RWPE2 (cell line): Measurements from ENCODE around the gene LRRC7.
"Not testable (repeated sequence)": the region's sequence is repeated elsewhere in the genome, so short reads cannot be mapped to it uniquely, and the experiment has no call there.

ENCODE experiments used
- ATAC-seq: fragments of 200-7000 bp; cut with Tn5 transposase; 3 replicates; pipeline ENCODE4 v1.9.1; 2021; ENCODE audit warnings: low read depth
- DNase-seq: peaks from one replicate; pipeline ENCODE4 v3.0.0-alpha.2; 2020; ENCODE audit warnings: low spot score
- H3K27ac ChIP-seq: fragments of 450-650 bp; 2 replicates; pipeline ENCODE4 v1.5.1; 2017; ENCODE audit warnings: mild to moderate bottlenecking; ENCODE audit not compliant: poor library complexity, severe bottlenecking
- H3K27me3 ChIP-seq: fragments of 250-450 bp; sonication (Bioruptor Pico); 2 replicates; pipeline ENCODE4 v1.5.1; 2021; ENCODE audit warnings: mild to moderate bottlenecking, moderate library complexity; ENCODE audit not compliant: insufficient read depth, poor library complexity, severe bottlenecking
- H3K36me3 ChIP-seq: fragments of 250-450 bp; sonication (Bioruptor Pico); 2 replicates; pipeline ENCODE4 v1.5.1; 2020; ENCODE audit warnings: low read depth, mild to moderate bottlenecking, moderate library complexity
- H3K4me1 ChIP-seq: fragments of 250-450 bp; sonication (Bioruptor Pico); 2 replicates; pipeline ENCODE4 v1.5.1; 2021; ENCODE audit warnings: mild to moderate bottlenecking, moderate library complexity; ENCODE audit not compliant: insufficient read depth, poor library complexity, severe bottlenecking
- H3K4me3 ChIP-seq: fragments of 250-450 bp; sonication (Bioruptor Pico); 2 replicates; pipeline ENCODE4 v1.5.1; 2021; ENCODE audit warnings: mild to moderate bottlenecking, moderate library complexity; ENCODE audit not compliant: severe bottlenecking
- H3K9me3 ChIP-seq: fragments of 250-450 bp; sonication (Bioruptor Pico); 2 replicates; pipeline ENCODE4 v1.5.1; 2021; ENCODE audit warnings: mild to moderate bottlenecking, moderate library complexity; ENCODE audit not compliant: severe bottlenecking
- TF ChIP-seq, protein P1 (sequence below): fragments of 450-650 bp; IDR thresholded peaks from one replicate; pipeline ENCODE4 v1.5.1; 2017; ENCODE audit warnings: mild to moderate bottlenecking, moderate library complexity; ENCODE audit not compliant: poor library complexity, severe bottlenecking

Gene LRRC7

DNA sequence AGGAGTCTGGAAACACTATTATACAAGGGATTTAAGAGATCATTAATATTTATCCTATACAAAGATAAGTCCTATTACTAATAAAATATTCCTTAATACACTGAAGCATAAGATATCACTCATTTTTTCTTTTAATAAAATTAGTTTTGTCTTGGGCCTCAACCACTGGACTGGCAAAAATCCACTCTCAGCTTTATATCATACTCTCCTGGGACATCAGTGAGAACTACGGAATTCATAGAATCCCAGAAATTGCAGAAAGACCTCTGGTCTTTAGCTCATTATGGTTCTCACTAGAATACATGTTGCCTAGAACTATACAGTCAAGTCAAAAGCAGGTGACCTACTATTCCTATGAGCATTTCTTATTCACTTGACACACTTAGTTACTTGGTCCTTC, 352.7 kb downstream of the LRRC7 start:
- DNase-seq = no peak
- Histone ChIP-seq H3K27me3 (no peaks in the 10 kb centered on the region), H3K27ac (no peak overlapping the region), H3K36me3 (no peaks in the 10 kb centered on the region), H3K9me3 (no peaks in the 10 kb centered on the region), H3K4me1 (no peaks in the 10 kb centered on the region), H3K4me3 (no peak overlapping the region)
- no peak for ATAC-seq
- TF ChIP-seq, protein P1, sequence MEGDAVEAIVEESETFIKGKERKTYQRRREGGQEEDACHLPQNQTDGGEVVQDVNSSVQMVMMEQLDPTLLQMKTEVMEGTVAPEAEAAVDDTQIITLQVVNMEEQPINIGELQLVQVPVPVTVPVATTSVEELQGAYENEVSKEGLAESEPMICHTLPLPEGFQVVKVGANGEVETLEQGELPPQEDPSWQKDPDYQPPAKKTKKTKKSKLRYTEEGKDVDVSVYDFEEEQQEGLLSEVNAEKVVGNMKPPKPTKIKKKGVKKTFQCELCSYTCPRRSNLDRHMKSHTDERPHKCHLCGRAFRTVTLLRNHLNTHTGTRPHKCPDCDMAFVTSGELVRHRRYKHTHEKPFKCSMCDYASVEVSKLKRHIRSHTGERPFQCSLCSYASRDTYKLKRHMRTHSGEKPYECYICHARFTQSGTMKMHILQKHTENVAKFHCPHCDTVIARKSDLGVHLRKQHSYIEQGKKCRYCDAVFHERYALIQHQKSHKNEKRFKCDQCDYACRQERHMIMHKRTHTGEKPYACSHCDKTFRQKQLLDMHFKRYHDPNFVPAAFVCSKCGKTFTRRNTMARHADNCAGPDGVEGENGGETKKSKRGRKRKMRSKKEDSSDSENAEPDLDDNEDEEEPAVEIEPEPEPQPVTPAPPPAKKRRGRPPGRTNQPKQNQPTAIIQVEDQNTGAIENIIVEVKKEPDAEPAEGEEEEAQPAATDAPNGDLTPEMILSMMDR = no peak

DNA sequence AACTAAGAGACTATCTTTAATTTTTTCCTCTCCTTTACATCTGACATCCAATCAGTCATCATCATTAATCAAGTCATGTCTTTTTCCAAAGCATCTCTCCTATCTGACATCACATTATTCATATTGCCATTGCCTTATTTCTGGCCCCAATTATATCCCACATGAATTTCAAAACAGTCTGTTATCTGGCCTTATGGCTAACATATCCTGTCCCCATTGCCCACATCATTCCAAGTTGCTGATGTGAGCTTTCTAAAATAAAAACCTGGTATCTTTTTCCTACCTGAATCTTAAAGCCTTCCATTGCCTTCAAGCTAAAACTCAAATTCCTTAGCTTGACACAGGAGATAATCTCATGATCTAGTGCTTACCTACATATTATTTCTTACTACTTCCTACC, 353.8 kb downstream of the LRRC7 start:
- no peak overlapping the region for H3K27ac ChIP-seq
- DNase-seq (no peak), ATAC-seq (no peak)
- no peaks in the 10 kb centered on the region for H3K9me3 ChIP-seq
- H3K36me3 ChIP-seq = no peaks in the 10 kb centered on the region
- no peak overlapping the region for H3K4me3 ChIP-seq
- H3K27me3 ChIP-seq = no peaks in the 10 kb centered on the region
- TF ChIP-seq, protein P1 = no peak
- no peaks in the 10 kb centered on the region for H3K4me1 ChIP-seq

DNA sequence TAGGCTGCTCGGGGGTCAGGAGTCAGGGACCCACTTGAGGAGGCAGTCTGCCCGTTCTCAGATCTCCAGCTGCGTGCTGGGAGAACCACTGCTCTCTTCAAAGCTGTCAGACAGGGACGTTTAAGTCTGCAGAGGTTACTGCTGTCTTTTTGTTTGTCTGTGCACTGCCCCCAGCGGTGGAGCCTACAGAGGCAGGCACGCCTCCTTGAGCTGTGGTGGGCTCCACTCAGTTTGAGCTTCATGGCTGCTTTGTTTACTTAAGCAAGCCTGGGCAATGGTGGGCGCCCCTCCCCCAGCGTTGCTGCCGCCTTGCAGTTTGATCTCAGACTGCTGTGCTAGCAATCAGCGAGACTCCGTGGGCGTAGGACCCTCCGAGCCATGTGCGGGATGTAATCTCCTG, 360.5 kb downstream of the LRRC7 start:
- DNase-seq, ATAC-seq, H3K4me1 ChIP-seq, H3K4me3 ChIP-seq, H3K27ac ChIP-seq, H3K36me3 ChIP-seq, H3K27me3 ChIP-seq, H3K9me3 ChIP-seq: not testable (repeated sequence)

DNA sequence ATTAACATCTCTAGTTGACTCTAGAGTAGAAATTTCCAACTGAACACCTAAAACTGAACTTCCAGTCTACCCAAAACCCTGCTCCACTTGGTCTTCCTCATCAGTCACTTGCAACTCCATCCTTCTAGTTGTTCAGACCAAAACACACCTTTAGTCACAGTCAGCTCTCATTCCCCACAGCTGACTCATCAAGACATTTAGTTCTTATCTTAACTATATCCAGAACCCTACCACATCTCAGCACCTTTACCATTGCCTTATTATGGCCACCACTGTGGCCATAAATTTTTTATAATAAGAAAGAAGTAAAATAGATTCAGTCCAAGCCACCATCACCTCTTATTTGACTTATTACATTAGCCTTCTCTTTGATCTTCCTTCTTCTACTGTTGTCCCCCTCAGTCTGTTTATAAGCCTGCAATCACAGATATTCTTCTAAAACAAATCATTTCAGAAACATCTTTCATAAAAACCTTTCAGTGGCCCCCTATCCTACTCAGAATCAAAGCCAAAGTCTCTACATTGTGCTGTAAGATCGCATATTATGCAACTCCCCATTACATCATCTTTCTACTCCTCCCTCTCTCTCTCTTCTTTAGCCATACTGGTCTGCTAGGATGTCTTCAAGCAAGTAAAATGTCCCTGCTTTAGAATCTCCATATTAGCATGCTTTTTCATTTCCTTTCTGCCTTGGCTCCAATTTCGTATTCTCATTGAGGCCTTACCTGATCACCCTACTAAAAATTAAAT, 361.8 kb downstream of the LRRC7 start:
- H3K27me3 ChIP-seq = no peaks in the 10 kb centered on the region
- H3K27ac ChIP-seq = no peak overlapping the region
- H3K4me1 ChIP-seq = no peaks in the 10 kb centered on the region
- H3K36me3 ChIP-seq = no peaks in the 10 kb centered on the region
- no peak for ATAC-seq
- no peaks in the 10 kb centered on the region for H3K9me3 ChIP-seq
- TF ChIP-seq, protein P1 = no peak
- DNase-seq = no peak
- no peak overlapping the region for H3K4me3 ChIP-seq

DNA sequence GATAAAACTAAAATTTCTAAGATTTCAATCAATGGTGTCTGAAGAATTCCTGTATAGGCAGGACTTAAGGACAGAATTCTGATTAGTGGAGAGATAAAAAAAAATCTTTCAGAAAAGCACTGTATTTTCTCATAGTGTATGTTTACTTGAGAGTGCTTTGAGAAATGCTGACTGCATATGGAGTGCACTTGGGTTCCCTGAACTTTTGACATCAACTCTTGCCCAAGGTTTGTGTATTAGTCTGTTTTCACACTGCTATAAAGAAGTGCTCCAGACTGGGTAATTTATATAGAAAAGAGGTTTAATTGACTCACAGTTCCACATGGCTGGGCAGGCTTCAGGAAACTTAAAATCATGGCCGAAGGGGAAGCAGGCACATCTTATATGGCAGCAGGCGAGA, 362.7 kb downstream of the LRRC7 start:
- no peak overlapping the region for H3K27ac ChIP-seq
- no peak for DNase-seq
- TF ChIP-seq, protein P1 = no peak
- H3K36me3 ChIP-seq = no peaks in the 10 kb centered on the region
- no peaks in the 10 kb centered on the region for H3K27me3 ChIP-seq
- H3K4me1 ChIP-seq = no peaks in the 10 kb centered on the region
- ATAC-seq = no peak
- no peaks in the 10 kb centered on the region for H3K9me3 ChIP-seq
- no peak overlapping the region for H3K4me3 ChIP-seq
